Right lobe of liver (tissue), 6 donors: ENCODE results near the gene TTC7B. TPM values are rescaled to one million over a fixed set of nuclear protein-coding genes. Genes with fewer than 3 reads are reported as not detected.

ENCODE experiments used
- ATAC-seq, 4 donors: fragments of 200-7000 bp; cut with Tn5 transposase; one replicate each; pipeline ENCODE4 v1.9.1; 2020; ENCODE audit warnings: mild to moderate bottlenecking in 4 of 4, moderate library complexity in 4 of 4
- DNase-seq, 3 donors: peaks; one replicate each; pipeline ENCODE4 v3.0.0-alpha.2; 2020
- H3K27ac ChIP-seq, 3 donors: fragments of 200-600 bp; one replicate each; pipeline ENCODE4 v1.8.0; 2022
- H3K27me3 ChIP-seq, 2 donors: fragments of 200-600 bp; one replicate each; pipeline ENCODE4 v1.8.0; 2022
- H3K36me3 ChIP-seq, 4 donors: fragments of 200-600 bp; sonication (generic) in 1 of 4; one replicate each; pipeline versions ENCODE4 v1.5.1 to v1.8.0; 2017 to 2022; ENCODE audit warnings: control low read depth in 1 of 4
- H3K4me1 ChIP-seq, 4 donors: fragments of 200-600 bp; sonication (generic) in 1 of 4; one replicate each; pipeline versions ENCODE4 v1.5.1 to v1.8.0; 2017 to 2022; ENCODE audit warnings: control low read depth in 1 of 4
- H3K4me3 ChIP-seq, 3 donors: fragments of 200-600 bp; one replicate each; pipeline ENCODE4 v1.8.0; 2022
- H3K9me3 ChIP-seq, 4 donors: fragments of 200-600 bp; sonication (generic) in 1 of 4; one replicate each; pipeline versions ENCODE4 v1.5.1 to v1.8.0; 2017 to 2022; ENCODE audit warnings: control low read depth in 1 of 4
- POLR2A ChIP-seq: fragments of 450-650 bp; IDR thresholded peaks from one replicate; pipeline ENCODE4 v1.6.1; 2017; ENCODE audit warnings: antibody characterized with exemption, mild to moderate bottlenecking
- WGBS: methylation state at CpG from one replicate; pipeline ENCODE4 v1.1.6; 2018; ENCODE audit warnings: low coverage, low lambda C conversion rate; ENCODE audit not compliant: insufficient coverage; ENCODE audit errors: missing lambda C conversion rate; 5-methylcytosine and 5-hydroxymethylcytosine counted together
- intact Hi-C, 2 donors: fragments of 100-400 bp; cut with DNase I; formaldehyde crosslinking; loops; one replicate each; pipeline versions ENCODE4 v1.11.2 to v1.14.1; 2022
- total RNA-seq, 6 experiments: library from RNA; depleted of rRNA in 2 of 6; stranded (reverse); fragments of >200 nt in 2 of 6; fragmentation: NEBNext Ultra II Directional in 3 of 6; extraction: Animal tissue kit (Norgen Biotek cat#: 25700) in 3 of 6; gene quantifications; one replicate each; pipeline versions ENCODE4 v1.1.0 to v1.2.4, GENCODE V29; 2016 to 2023
- TF ChIP-seq, protein P1 (sequence below), 4 donors: fragments of 200-600 bp in 3 of 4; fragments of 450-650 bp in 1 of 4; IDR thresholded peaks; one replicate each; pipeline versions ENCODE4 v1.5.1 to v1.8.0; 2016 to 2022; ENCODE audit warnings: antibody characterized with exemption in 4 of 4, mild to moderate bottlenecking in 2 of 4
- donor health status: DM: no; HTN: yes; CAD: no.
- donor health status: DM: no; HTN: no; CAD: no.
- donor health status: DM: no; HTN: no; CAD: no.
- donor health status: DM: no; HTN: yes; CAD: no.
- donor health status: DM: no; HTN: yes; CAD: no.

TTC7B gene
- total RNA-seq, 6 experiments from 2014 or later: 18.4 to 56.1 (median 37.5) TPM

DNA sequence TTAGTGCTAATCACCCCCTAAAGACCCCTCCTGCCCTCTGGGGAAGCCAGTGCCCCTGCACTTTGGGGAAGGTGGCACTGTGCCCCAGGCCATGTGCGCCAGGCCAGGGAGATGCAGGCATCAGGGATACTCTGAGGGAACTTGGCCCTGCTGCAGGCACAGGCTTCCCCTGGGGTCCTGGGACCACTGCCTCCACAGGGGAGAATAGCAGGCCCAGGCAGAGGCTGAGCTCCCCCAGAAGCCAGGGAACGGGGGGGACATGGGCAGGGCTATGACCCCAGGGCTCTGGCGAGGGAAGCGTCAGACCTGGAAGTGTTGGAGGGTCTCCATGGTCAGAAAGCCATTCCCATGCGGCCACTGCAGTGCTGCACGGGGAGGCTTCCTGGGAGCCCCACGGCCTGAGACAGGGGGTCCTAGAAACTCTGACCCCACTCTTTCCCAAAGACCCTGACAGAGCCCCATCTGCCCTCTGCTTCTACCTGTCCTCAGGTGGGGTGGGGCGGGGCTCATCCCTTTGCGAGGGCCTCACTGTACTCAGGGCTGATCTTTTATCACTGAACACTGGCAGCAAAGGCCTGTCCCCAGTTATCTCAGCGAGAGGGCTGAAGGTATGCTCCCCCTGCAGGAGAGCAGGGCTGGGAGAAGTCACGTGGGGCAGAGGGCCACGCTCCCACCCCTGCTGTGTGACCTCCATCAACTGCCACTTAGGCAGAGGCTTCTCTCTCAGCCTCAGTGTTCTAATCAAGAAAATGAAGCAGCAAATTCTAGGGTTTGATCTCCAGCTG lies 259.4 kb downstream of the TTC7B start:
- Histone ChIP-seq H3K36me3 (no peaks in the 10 kb centered on the region), H3K27me3 (no peaks in the 10 kb centered on the region), H3K4me1 (no peaks in the 10 kb centered on the region), H3K9me3 (no peaks in the 10 kb centered on the region), H3K27ac (no peak overlapping the region), H3K4me3 (no peak overlapping the region)
- DNase-seq (no peak), ATAC-seq (no peak)
- 100% methylated on average over 1 of the region's 12 CpGs for WGBS
- intact Hi-C loops: no loop called here
- TF ChIP-seq, protein P1, sequence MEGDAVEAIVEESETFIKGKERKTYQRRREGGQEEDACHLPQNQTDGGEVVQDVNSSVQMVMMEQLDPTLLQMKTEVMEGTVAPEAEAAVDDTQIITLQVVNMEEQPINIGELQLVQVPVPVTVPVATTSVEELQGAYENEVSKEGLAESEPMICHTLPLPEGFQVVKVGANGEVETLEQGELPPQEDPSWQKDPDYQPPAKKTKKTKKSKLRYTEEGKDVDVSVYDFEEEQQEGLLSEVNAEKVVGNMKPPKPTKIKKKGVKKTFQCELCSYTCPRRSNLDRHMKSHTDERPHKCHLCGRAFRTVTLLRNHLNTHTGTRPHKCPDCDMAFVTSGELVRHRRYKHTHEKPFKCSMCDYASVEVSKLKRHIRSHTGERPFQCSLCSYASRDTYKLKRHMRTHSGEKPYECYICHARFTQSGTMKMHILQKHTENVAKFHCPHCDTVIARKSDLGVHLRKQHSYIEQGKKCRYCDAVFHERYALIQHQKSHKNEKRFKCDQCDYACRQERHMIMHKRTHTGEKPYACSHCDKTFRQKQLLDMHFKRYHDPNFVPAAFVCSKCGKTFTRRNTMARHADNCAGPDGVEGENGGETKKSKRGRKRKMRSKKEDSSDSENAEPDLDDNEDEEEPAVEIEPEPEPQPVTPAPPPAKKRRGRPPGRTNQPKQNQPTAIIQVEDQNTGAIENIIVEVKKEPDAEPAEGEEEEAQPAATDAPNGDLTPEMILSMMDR (IDR thresholded peaks at IDR 0.05): no peak
- TF ChIP-seq POLR2A: no peak

DNA sequence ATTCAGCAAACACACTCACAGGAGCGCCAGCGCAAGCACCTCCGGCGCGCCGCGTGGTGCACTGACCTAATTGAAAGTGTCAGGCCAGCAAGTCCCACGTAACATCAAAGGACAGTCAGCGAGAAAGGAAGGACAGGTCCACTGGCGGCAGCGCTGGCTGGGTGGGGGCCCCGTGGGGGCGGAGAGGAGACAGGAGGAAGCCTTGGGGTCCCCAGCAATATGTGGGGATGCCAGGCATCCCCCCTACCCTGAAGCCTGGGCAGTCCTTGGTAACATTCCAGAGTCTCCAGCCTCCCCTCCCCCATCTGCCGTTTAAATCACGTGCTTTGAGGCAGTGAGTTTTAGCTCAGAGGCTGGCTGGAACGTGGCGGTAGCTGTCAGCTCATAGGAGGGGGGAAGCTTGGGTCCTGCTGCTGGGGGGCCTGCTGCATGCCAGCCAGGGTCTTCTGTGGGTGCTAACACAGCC lies 260.2 kb downstream of the TTC7B start:
- TF ChIP-seq, protein P1 (IDR thresholded peaks at IDR 0.05): no peak
- TF ChIP-seq POLR2A: no peak
- H3K36me3 ChIP-seq: no peaks in the 10 kb centered on the region
- no peak overlapping the region for H3K4me3 ChIP-seq
- DNase-seq (no peak), ATAC-seq (peak in 1 of 4 donors; percentile 36)
- H3K9me3 ChIP-seq: no peaks in the 10 kb centered on the region
- H3K27me3 ChIP-seq: no peaks in the 10 kb centered on the region
- H3K27ac ChIP-seq: no peak overlapping the region
- no peaks in the 10 kb centered on the region for H3K4me1 ChIP-seq
- WGBS: no CpG with 5 or more reads among the region's 17 CpGs
- intact Hi-C loops: no loop called here

DNA sequence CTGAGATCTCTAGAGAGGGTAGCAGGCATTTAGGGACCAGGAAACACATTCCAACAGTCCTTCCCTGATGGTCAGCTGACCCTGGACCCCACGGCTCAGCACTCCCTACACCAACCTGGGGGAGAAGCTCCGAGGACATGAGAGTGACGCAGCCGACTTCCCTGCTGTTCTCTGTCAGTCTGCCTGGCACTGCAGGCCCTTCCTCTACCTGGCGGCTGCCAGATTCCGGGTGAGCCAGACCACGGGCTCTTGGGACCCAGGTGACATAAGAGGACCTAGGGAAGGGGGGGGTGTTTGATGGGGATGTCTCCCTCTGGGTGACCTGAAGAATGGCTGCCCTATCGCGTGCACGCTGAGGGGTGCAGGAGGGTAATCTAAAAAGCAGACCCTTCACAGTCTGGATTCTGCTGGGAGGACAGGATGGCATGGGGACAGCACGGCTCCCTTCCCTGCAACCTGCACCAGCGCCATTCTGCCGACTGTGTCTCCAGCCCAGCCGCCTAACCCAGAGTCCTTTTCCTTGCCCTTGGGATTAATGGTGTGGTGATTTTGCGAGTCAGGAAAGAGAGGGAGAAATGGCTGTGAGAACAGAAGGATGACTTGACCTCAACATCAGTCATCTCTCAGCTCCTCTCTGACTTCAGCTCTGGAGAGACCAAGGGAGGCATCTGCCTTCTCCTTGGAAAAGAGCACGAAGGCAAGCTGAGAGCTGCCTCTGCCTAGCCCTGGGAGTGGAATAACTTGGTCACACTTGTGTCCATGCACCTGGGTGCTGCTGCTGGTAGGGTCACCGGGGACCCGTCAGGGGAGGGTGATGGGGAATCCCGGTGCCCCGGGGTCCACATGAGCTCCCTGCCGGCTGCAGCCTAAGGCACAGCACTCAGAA lies 260.9 kb downstream of the TTC7B start:
- TF ChIP-seq POLR2A: no peak
- TF ChIP-seq, protein P1 (IDR thresholded peaks at IDR 0.05): no peak
- DNase-seq (no peak), ATAC-seq (no peak)
- H3K4me3 ChIP-seq: no peak overlapping the region
- intact Hi-C loops: no loop called here
- no peaks in the 10 kb centered on the region for H3K9me3 ChIP-seq
- H3K4me1 ChIP-seq: no peaks in the 10 kb centered on the region
- WGBS: 72% methylated on average over 8 of the region's 21 CpGs
- H3K27me3 ChIP-seq: no peaks in the 10 kb centered on the region
- no peaks in the 10 kb centered on the region for H3K36me3 ChIP-seq
- no peak overlapping the region for H3K27ac ChIP-seq

DNA sequence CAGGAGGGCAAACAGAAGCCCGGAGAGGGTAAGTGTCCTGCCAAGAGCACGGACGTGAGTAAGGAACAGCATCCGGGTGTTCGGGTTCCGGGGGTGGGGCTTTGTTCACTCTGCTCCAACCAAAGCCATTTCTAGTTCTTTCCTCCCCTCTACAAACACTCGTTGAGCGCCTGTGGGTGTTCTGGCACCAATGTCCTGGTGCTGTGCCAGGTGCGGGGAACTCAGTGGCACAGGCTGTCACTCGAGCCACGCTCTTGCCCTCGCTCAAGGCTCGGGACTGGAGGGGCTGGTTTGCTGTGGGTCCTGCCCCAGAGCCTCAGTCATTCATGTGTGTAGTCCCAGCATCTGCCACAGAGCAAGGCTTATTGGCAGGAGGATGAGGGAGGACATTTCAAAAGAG lies 261.9 kb downstream of the TTC7B start:
- H3K36me3 ChIP-seq: no peaks in the 10 kb centered on the region
- H3K4me1 ChIP-seq: no peaks in the 10 kb centered on the region
- H3K9me3 ChIP-seq: no peaks in the 10 kb centered on the region
- no peak for ATAC-seq
- no peak for TF ChIP-seq POLR2A
- TF ChIP-seq, protein P1 (IDR thresholded peaks at IDR 0.05): no peak
- DNase-seq: no peak
- 40% methylated on average over 1 of the region's 13 CpGs for WGBS
- intact Hi-C loops: no loop called here
- no peaks in the 10 kb centered on the region for H3K27me3 ChIP-seq
- no peak overlapping the region for H3K4me3 ChIP-seq
- H3K27ac ChIP-seq: no peak overlapping the region
